ENCODE data around the gene TARS2.

TARS2 gene

DNA sequence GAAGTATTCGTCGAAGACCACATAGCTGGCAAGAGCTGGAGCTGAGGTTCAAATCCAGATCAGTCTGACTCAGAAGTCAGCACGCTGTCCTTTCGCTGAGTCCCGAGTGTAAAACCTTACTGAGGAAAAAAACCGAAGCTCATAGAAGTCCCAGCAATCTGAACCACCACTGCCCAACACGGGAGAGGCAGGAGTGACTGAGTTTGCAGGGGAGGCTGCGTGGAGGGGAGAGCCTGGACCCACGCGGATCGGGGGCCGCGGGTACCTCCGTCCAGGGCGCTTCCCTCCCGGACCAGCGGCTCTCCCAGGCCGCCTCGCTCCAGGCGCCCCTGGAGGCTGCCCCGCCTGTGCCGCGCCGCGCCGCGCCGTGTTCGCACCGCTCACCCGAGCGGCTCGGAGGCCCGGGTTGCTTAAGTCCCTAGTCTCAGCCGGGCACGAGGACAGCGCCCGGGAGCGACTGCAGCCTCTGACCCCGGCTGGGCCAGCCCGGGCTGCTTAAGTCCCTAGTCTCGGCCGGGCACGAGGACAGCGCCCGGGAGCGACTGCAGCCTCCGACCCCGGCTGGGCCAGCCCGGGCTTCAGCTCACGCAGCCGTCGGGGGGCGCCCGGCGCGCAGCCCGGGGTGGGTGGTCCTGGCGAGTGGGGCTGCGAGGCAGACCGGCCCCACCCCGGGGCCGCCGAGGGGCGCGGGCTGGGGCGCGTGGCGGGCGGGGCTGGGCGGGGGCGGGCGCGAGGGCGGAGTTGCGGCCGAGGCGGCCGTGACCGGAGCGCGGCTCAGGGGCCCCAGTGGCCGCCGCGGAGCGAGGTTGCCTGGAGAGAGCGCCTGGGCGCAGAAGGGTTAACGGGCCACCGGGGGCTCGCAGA, 61.6 kb downstream of the TARS2 start, which contains the start of gene ADAMTSL4:
ADAMTSL4 (plus strand) TSS at position 777 of the 864 bp plus-strand sequence. CDS start 2,881 bp downstream, outside the sequence.
- H3K36me3 ChIP-seq (ENCODE audit: low read length) = no peaks in the 10 kb centered on the region
- H3F3A ChIP-seq (ENCODE audit: insufficient read depth) = no peaks in the 10 kb centered on the region
- H3K9me2 ChIP-seq (replicated peaks; ENCODE audit: insufficient read depth, low read length) = no peaks in the 10 kb centered on the region
- H3K79me2 ChIP-seq (ENCODE audit: insufficient read depth, low read length) = no peaks in the 10 kb centered on the region
- H3K9me3 ChIP-seq (ENCODE audit: insufficient read depth, low read length) = no peaks in the 10 kb centered on the region
- no peak within 1 kb of the TSS for H3K27ac ChIP-seq (ENCODE audit: low read depth, low read length)
- peak within 1 kb of the TSS; percentile 40 for H3K9ac ChIP-seq (ENCODE audit: low read length)
- peak within 1 kb of the TSS; percentile 50 for H3K4me2 ChIP-seq (ENCODE audit: low read depth, low read length, poor library complexity, severe bottlenecking)
- no peak for TF ChIP-seq EZH2phosphoT487 (conservative IDR thresholded peaks at IDR 0.05; ENCODE audit: low read length)
- TF ChIP-seq, protein P1, sequence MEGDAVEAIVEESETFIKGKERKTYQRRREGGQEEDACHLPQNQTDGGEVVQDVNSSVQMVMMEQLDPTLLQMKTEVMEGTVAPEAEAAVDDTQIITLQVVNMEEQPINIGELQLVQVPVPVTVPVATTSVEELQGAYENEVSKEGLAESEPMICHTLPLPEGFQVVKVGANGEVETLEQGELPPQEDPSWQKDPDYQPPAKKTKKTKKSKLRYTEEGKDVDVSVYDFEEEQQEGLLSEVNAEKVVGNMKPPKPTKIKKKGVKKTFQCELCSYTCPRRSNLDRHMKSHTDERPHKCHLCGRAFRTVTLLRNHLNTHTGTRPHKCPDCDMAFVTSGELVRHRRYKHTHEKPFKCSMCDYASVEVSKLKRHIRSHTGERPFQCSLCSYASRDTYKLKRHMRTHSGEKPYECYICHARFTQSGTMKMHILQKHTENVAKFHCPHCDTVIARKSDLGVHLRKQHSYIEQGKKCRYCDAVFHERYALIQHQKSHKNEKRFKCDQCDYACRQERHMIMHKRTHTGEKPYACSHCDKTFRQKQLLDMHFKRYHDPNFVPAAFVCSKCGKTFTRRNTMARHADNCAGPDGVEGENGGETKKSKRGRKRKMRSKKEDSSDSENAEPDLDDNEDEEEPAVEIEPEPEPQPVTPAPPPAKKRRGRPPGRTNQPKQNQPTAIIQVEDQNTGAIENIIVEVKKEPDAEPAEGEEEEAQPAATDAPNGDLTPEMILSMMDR (IDR thresholded peaks at IDR 0.05; ENCODE audit: insufficient read depth, low read length, poor library complexity, severe bottlenecking) = no peak
- H3K27me3 ChIP-seq (ENCODE audit: low read length) = no peaks in the 10 kb centered on the region
- peak within 1 kb of the TSS; percentile 49 for H3K4me3 ChIP-seq (ENCODE audit: insufficient read depth, low read length, poor library complexity, severe bottlenecking)
- H4K20me1 ChIP-seq (ENCODE audit: low read depth, low read length) = no peaks in the 10 kb centered on the region
- peak within 1 kb of the TSS; percentile 74 for H2AFZ ChIP-seq (ENCODE audit: low read depth, low read length, severe bottlenecking)

- H3K4me2 ChIP-seq (ENCODE audit: low read depth, low read length, poor library complexity, severe bottlenecking) = no peak overlapping the region
- H4K20me1 ChIP-seq (ENCODE audit: low read depth, low read length) = no peaks in the 10 kb centered on the region
- H3K79me2 ChIP-seq (ENCODE audit: insufficient read depth, low read length) = no peaks in the 10 kb centered on the region
- no peaks in the 10 kb centered on the region for H3K27me3 ChIP-seq (ENCODE audit: low read length)
- H3K9me3 ChIP-seq (ENCODE audit: insufficient read depth, low read length) = no peaks in the 10 kb centered on the region
- TF ChIP-seq, protein P1 (IDR thresholded peaks at IDR 0.05; ENCODE audit: insufficient read depth, low read length, poor library complexity, severe bottlenecking) = no peak
- TF ChIP-seq EZH2phosphoT487 (conservative IDR thresholded peaks at IDR 0.05; ENCODE audit: low read length) = no peak
- no peaks in the 10 kb centered on the region for H3K9me2 ChIP-seq (replicated peaks; ENCODE audit: insufficient read depth, low read length)
- no peaks in the 10 kb centered on the region for H3F3A ChIP-seq (ENCODE audit: insufficient read depth)
- no peak overlapping the region for H3K9ac ChIP-seq (ENCODE audit: low read length)
- no peak overlapping the region for H3K4me3 ChIP-seq (ENCODE audit: insufficient read depth, low read length, poor library complexity, severe bottlenecking)
- H3K36me3 ChIP-seq (ENCODE audit: low read length) = no peaks in the 10 kb centered on the region
- no peak overlapping the region for H2AFZ ChIP-seq (ENCODE audit: low read depth, low read length, severe bottlenecking)
- H3K27ac ChIP-seq (ENCODE audit: low read depth, low read length) = no peak overlapping the region
Measured at GRCh38 chr1:150549496-150550221, 62.4 kb downstream of the TARS2 start.

DNA sequence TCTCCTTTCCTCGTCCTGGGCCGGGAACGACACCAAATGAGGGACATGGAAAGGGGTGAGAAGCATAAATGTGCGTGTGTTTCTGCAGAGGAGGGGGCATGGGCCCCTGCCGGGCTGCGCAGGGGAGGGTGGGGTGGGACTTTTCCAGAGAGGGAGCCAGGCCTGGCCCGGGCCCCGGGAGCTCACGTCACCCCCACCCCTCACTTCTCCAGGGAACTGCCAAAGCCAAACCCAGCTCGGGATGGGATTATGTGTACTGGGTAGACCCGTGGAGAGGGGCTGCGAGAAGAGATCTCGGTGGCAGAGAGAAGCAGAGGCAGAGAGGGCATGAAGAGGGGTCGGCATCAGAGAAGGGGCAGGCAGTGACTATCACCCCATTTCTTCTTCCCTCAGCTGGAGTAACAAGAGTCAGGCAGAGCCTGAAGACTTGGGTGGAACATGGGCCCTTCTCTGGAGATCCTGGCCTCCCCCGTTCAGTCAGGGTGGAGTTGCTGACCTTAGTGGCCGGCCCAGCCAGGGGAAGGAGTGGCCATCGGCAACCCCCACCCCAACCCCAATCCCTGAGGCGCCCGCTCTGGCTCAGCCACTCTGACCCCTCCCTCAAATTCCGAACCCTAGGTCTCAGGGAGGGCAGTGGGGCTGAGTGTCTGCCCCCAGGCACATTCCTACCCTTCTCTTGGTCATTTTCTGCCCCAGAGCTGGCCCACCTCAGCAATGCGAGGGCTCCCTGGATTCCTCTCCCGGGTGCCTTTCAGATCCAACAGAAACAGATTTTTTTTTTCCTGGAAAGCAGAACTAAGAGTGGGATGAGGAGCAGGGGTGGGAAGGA, 63.2 kb downstream of the TARS2 start:
- no peaks in the 10 kb centered on the region for H3F3A ChIP-seq (ENCODE audit: insufficient read depth)
- TF ChIP-seq EZH2phosphoT487 (conservative IDR thresholded peaks at IDR 0.05; ENCODE audit: low read length) = no peak
- TF ChIP-seq, protein P1 (IDR thresholded peaks at IDR 0.05; ENCODE audit: insufficient read depth, low read length, poor library complexity, severe bottlenecking) = no peak
- no peaks in the 10 kb centered on the region for H4K20me1 ChIP-seq (ENCODE audit: low read depth, low read length)
- H2AFZ ChIP-seq (ENCODE audit: low read depth, low read length, severe bottlenecking) = no peak overlapping the region
- H3K79me2 ChIP-seq (ENCODE audit: insufficient read depth, low read length) = no peaks in the 10 kb centered on the region
- H3K27ac ChIP-seq (ENCODE audit: low read depth, low read length) = no peak overlapping the region
- H3K9me3 ChIP-seq (ENCODE audit: insufficient read depth, low read length) = no peaks in the 10 kb centered on the region
- no peaks in the 10 kb centered on the region for H3K36me3 ChIP-seq (ENCODE audit: low read length)
- no peak overlapping the region for H3K4me3 ChIP-seq (ENCODE audit: insufficient read depth, low read length, poor library complexity, severe bottlenecking)
- H3K9ac ChIP-seq (ENCODE audit: low read length) = no peak overlapping the region
- no peak overlapping the region for H3K4me2 ChIP-seq (ENCODE audit: low read depth, low read length, poor library complexity, severe bottlenecking)
- H3K27me3 ChIP-seq (ENCODE audit: low read length) = no peaks in the 10 kb centered on the region
- no peaks in the 10 kb centered on the region for H3K9me2 ChIP-seq (replicated peaks; ENCODE audit: insufficient read depth, low read length)

Measured in SU-DHL-6 (cell line).